Measurements from ENCODE around the gene SLC22A16.

The SLC22A16 gene

GRCh38 chr6:110446405-110446804, 30.0 kb downstream of the SLC22A16 start:
- DNase-seq = no peak

GRCh38 chr6:110440026-110440425, 36.4 kb downstream of the SLC22A16 start:
- DNase-seq = no peak

GRCh38 chr6:110439356-110439755, 37.1 kb downstream of the SLC22A16 start:
- no peak for DNase-seq

- DNase-seq = no peak
Measured at GRCh38 chr6:110434961-110435602, 41.3 kb downstream of the SLC22A16 start.

- no peak for DNase-seq
Measured at GRCh38 chr6:110432285-110432900, 44.0 kb downstream of the SLC22A16 start.

- no peak for DNase-seq
Measured at GRCh38 chr6:110430741-110431140, 45.7 kb downstream of the SLC22A16 start.

GRCh38 chr6:110430236-110430635, 46.2 kb downstream of the SLC22A16 start:
- no peak for DNase-seq

- no peak for DNase-seq
Measured at GRCh38 chr6:110428153-110428552, 48.3 kb downstream of the SLC22A16 start.

- no peak for DNase-seq
Measured at GRCh38 chr6:110425816-110426215, 50.6 kb downstream of the SLC22A16 start.

- no peak for DNase-seq
Measured at GRCh38 chr6:110422444-110422822, 54.0 kb downstream of the SLC22A16 start.

GRCh38 chr6:110421749-110422443, 54.5 kb downstream of the SLC22A16 start:
- DNase-seq = no peak

- DNase-seq = no peak
Measured at GRCh38 chr6:110419028-110419739, 57.2 kb downstream of the SLC22A16 start.

GRCh38 chr6:110418594-110418993, 57.8 kb downstream of the SLC22A16 start:
- no peak for DNase-seq

GRCh38 chr6:110415086-110415916, 61.1 kb downstream of the SLC22A16 start, which contains the start of gene DDO:
Gene DDO (minus strand): TSS chr6:110415575. CDS start chr6:110413462, 2,113 bp downstream.
- DNase-seq = no peak

GRCh38 chr6:110414669-110415068, 61.7 kb downstream of the SLC22A16 start:
- DNase-seq = no peak

- no peak for DNase-seq
Measured at GRCh38 chr6:110412360-110412759, 64.1 kb downstream of the SLC22A16 start.

- no peak for DNase-seq
Measured at GRCh38 chr6:110410511-110410910, 65.9 kb downstream of the SLC22A16 start.

GRCh38 chr6:110409794-110410193, 66.6 kb downstream of the SLC22A16 start:
- no peak for DNase-seq

GRCh38 chr6:110408901-110409300, 67.5 kb downstream of the SLC22A16 start:
- no peak for DNase-seq

GRCh38 chr6:110404607-110405006, 71.8 kb downstream of the SLC22A16 start:
- DNase-seq = no peak

GRCh38 chr6:110401585-110402176, 74.7 kb downstream of the SLC22A16 start:
- DNase-seq = no peak

- no peak for DNase-seq
Measured at GRCh38 chr6:110400208-110400607, 76.2 kb downstream of the SLC22A16 start.
